ENCODE results near the gene LIPF.
"Not testable (repeated sequence)": the region's sequence is repeated elsewhere in the genome, so short reads cannot be mapped to it uniquely, and the experiment has no call there.

LIPF gene

GRCh38 chr10:88705958-88706357, 41.7 kb downstream of the LIPF start, which contains the start of gene LIPK:
TSS of gene LIPK (plus strand) at chr10:88706249. CDS start at chr10:88724544, 18,295 bp downstream.
- Histone ChIP-seq H3K36me3 (replicated peaks; ENCODE audit: low read depth, low read length) (no peaks in the 10 kb centered on the region), H3K9me3 (ENCODE audit: insufficient read depth, low read length) (no peaks in the 10 kb centered on the region), H3K9ac (ENCODE audit: low read length) (no peak within 1 kb of the TSS), H3K4me1 (ENCODE audit: low read length) (peaks cover 8% of the 10 kb centered on the region), H3K4me3 (ENCODE audit: low read length) (no peak within 1 kb of the TSS), H3K27ac (ENCODE audit: low read length) (no peak within 1 kb of the TSS), H2AFZ (ENCODE audit: low read depth, low read length) (no peak within 1 kb of the TSS), H3K27me3 (ENCODE audit: low read depth, low read length) (no peaks in the 10 kb centered on the region), H3K4me2 (ENCODE audit: low read length) (no peak within 1 kb of the TSS), H4K20me1 (ENCODE audit: insufficient read depth, low read length) (no peaks in the 10 kb centered on the region), H3K79me2 (ENCODE audit: low read length) (no peaks in the 10 kb centered on the region)
- TF ChIP-seq CTCF (IDR thresholded peaks at IDR 0.05; ENCODE audit: low read depth, low read length) (no peak), EZH2phosphoT487 (IDR thresholded peaks at IDR 0.05; ENCODE audit: low read depth) (no peak)

DNA sequence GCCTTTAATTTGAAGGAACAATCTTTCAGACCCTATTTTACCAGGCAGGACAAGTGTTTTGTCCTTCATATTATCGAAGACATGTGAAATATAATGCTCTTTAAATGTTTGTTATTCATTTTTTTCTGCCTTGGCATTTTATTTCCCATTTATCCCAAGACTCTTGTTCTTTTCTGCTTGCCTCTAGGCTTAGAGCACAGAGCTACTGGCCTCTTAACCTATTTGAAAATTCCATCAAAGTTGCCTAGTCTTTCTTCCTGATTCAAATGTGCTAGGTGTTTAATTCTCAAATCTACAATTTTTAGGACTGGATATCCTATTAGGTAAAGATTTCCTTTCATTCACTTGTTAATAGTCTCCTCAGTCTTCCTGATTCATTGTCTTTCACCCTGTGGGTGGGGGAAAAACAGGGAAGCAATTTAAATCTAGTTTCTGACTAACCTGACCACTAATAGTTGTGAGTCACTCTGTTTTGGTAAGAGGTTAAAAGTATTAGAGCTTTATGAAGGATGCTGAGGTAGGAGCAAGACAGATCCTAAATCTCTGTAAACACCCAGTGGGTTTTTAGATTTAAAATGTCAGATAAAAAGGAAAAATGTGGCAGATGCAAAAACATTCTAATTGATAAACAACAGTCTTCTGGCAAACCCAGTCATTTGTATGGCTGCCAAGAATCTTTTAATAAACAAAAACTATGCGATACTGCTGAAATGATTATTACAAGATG, 43.4 kb downstream of the LIPF start:
- Histone ChIP-seq H3K4me1 (ENCODE audit: low read length) (peaks cover 8% of the 10 kb centered on the region), H3K4me2 (ENCODE audit: low read length) (no peak overlapping the region; the same call in 1 of the 2 replicates), H4K20me1 (ENCODE audit: insufficient read depth, low read length) (no peaks in the 10 kb centered on the region), H3K27ac (ENCODE audit: low read length) (no peak overlapping the region), H2AFZ (ENCODE audit: low read depth, low read length) (no peak overlapping the region), H3K79me2 (ENCODE audit: low read length) (no peaks in the 10 kb centered on the region), H3K27me3 (ENCODE audit: low read depth, low read length) (no peaks in the 10 kb centered on the region), H3K9me3 (ENCODE audit: insufficient read depth, low read length) (no peaks in the 10 kb centered on the region), H3K4me3 (ENCODE audit: low read length) (no peak overlapping the region), H3K9ac (ENCODE audit: low read length) (no peak overlapping the region), H3K36me3 (replicated peaks; ENCODE audit: low read depth, low read length) (no peaks in the 10 kb centered on the region)
- TF ChIP-seq EZH2phosphoT487 (IDR thresholded peaks at IDR 0.05; ENCODE audit: low read depth) (no peak), CTCF (IDR thresholded peaks at IDR 0.05; ENCODE audit: low read depth, low read length) (no peak)

DNA sequence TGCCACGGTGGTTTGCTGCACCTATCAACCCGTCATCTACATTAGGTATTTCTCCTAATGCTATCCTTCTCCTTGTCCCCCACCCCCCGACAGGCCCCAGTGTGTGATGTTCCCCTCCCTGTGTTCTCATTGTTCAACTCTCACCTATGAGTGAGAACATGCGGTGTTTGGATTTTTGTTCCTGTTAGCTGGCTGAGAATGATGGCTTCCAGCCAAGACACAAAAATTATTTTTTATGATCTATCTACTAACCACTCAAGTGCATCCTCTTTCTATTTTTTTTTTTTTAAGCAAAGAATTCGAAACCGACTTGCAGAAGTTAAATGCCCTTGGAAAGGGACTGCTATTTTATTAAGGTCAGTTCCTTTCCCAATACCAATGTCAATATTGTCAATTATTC, 45.1 kb downstream of the LIPF start:
- H3K79me2 ChIP-seq (ENCODE audit: low read length); H3K4me1 ChIP-seq (ENCODE audit: low read length); H2AFZ ChIP-seq (ENCODE audit: low read depth, low read length); H3K36me3 ChIP-seq (replicated peaks; ENCODE audit: low read depth, low read length); H3K4me3 ChIP-seq (ENCODE audit: low read length); H3K27ac ChIP-seq (ENCODE audit: low read length); H4K20me1 ChIP-seq (ENCODE audit: insufficient read depth, low read length); H3K9me3 ChIP-seq (ENCODE audit: insufficient read depth, low read length); H3K27me3 ChIP-seq (ENCODE audit: low read depth, low read length); H3K9ac ChIP-seq (ENCODE audit: low read length); H3K4me2 ChIP-seq (ENCODE audit: low read length): not testable (repeated sequence)

DNA sequence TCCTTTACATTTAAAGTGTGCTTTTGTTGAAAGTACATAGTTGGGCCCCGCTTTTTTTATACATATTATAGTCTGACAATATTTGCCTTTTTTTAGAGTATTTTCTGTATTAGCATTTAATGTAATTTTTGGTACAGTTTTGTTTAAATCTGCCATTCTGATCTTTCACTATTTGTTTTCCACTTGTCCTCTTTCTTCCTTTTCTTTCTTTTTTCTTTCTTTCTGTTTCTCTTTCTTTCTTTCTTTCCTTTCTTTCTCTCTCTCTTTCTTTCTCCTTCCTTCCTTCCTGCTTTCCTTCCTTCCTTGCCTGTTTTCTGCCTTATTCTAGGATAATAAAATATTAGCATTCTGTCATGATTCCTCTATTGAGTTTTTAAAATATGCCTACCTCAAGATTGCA, 51.3 kb downstream of the LIPF start:
- Histone ChIP-seq H3K36me3 (replicated peaks; ENCODE audit: low read depth, low read length) (no peaks in the 10 kb centered on the region), H3K9ac (ENCODE audit: low read length) (no peak overlapping the region), H3K27ac (ENCODE audit: low read length) (no peak overlapping the region), H3K4me1 (ENCODE audit: low read length) (no peaks in the 10 kb centered on the region), H4K20me1 (ENCODE audit: insufficient read depth, low read length) (no peaks in the 10 kb centered on the region), H3K4me3 (ENCODE audit: low read length) (no peak overlapping the region), H3K79me2 (ENCODE audit: low read length) (no peaks in the 10 kb centered on the region), H2AFZ (ENCODE audit: low read depth, low read length) (no peak overlapping the region), H3K4me2 (ENCODE audit: low read length) (no peak overlapping the region), H3K9me3 (ENCODE audit: insufficient read depth, low read length) (no peaks in the 10 kb centered on the region), H3K27me3 (ENCODE audit: low read depth, low read length) (no peaks in the 10 kb centered on the region)
- TF ChIP-seq EZH2phosphoT487 (IDR thresholded peaks at IDR 0.05; ENCODE audit: low read depth) (no peak), CTCF (IDR thresholded peaks at IDR 0.05; ENCODE audit: low read depth, low read length) (no peak)

Measured in OCI-LY3 (cell line).